Testis (tissue), 2 donors: Measurements from ENCODE around the gene TCERG1L.

Experiments used
- POLR2A ChIP-seq: fragments of 450-650 bp; IDR thresholded peaks from one replicate; pipeline ENCODE4 v1.6.1; 2017; ENCODE audit warnings: antibody characterized with exemption, mild to moderate bottlenecking, moderate library complexity
- TF ChIP-seq, protein P1 (sequence below), 3 experiments: fragments of 450-650 bp in 2 of 3; fragments of 200-600 bp in 1 of 3; sonication (generic) in 1 of 3; IDR thresholded peaks; one replicate each; pipeline ENCODE4 v1.5.1; 2016 to 2019; ENCODE audit warnings: antibody characterized with exemption in 3 of 3, mild to moderate bottlenecking in 2 of 3, moderate library complexity in 1 of 3

DNA sequence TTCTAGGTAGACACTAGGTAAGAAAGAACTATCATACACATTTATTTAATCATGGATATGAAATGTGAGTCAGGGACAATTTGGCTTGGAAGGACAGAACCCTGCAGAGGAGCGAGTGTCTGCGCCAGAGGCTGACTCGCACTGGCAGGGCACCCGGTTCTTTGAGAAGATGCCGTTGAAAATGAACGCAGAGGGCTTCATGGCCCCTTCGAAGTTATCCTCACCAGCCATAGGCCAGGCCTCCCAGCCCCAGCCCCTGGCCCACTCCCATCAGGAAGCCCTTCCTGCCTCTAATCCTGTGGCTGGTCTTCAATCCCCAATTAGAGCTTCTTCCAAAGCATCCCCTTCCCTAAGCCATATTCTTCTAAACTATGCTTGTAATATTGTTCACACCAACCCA, 239.8 kb downstream of the TCERG1L start:
- TF ChIP-seq, protein P1, sequence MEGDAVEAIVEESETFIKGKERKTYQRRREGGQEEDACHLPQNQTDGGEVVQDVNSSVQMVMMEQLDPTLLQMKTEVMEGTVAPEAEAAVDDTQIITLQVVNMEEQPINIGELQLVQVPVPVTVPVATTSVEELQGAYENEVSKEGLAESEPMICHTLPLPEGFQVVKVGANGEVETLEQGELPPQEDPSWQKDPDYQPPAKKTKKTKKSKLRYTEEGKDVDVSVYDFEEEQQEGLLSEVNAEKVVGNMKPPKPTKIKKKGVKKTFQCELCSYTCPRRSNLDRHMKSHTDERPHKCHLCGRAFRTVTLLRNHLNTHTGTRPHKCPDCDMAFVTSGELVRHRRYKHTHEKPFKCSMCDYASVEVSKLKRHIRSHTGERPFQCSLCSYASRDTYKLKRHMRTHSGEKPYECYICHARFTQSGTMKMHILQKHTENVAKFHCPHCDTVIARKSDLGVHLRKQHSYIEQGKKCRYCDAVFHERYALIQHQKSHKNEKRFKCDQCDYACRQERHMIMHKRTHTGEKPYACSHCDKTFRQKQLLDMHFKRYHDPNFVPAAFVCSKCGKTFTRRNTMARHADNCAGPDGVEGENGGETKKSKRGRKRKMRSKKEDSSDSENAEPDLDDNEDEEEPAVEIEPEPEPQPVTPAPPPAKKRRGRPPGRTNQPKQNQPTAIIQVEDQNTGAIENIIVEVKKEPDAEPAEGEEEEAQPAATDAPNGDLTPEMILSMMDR (IDR thresholded peaks at IDR 0.05): no peak
- no peak for TF ChIP-seq POLR2A
